ENCODE measurements around the gene ITGB7.
A peak's percentile ranks its signal among the peaks of the same experiment; 100 is the strongest.
"Not testable (repeated sequence)": the region's sequence is repeated elsewhere in the genome, so short reads cannot be mapped to it uniquely, and the experiment has no call there.

The ITGB7 gene

GRCh38 chr12:53195516-53196420 is 11.3 kb downstream of the ITGB7 start:
- no peak for DNase-seq

- DNase-seq: no peak
Measured at GRCh38 chr12:53194973-53195372, 12.1 kb downstream of the ITGB7 start.

GRCh38 chr12:53193985-53194716 is 12.9 kb downstream of the ITGB7 start:
- no peak for DNase-seq

GRCh38 chr12:53193040-53193439 is 14.0 kb downstream of the ITGB7 start:
- no peak for DNase-seq

- DNase-seq: no peak
Measured at GRCh38 chr12:53192531-53193021, 14.5 kb downstream of the ITGB7 start.

GRCh38 chr12:53191885-53192530 is 15.0 kb downstream of the ITGB7 start:
- no peak for DNase-seq

GRCh38 chr12:53191096-53191884 is 15.8 kb downstream of the ITGB7 start:
- no peak for DNase-seq

- no peak for DNase-seq
Measured at GRCh38 chr12:53190108-53190729, 16.8 kb downstream of the ITGB7 start.

GRCh38 chr12:53187145-53187899 is 19.7 kb downstream of the ITGB7 start:
- no peak for DNase-seq

GRCh38 chr12:53186745-53187144 is 20.3 kb downstream of the ITGB7 start:
- no peak for DNase-seq

GRCh38 chr12:53185582-53186153 is 21.4 kb downstream of the ITGB7 start:
- DNase-seq: no peak

- no peak for DNase-seq
Measured at GRCh38 chr12:53184828-53185227, 22.2 kb downstream of the ITGB7 start.

- DNase-seq: no peak
Measured at GRCh38 chr12:53182903-53183302, 24.1 kb downstream of the ITGB7 start.

GRCh38 chr12:53181935-53182334 is 25.1 kb downstream of the ITGB7 start:
- no peak for DNase-seq

GRCh38 chr12:53180931-53181645 is 26.0 kb downstream of the ITGB7 start:
- DNase-seq: peak; percentile 90

- DNase-seq: peak; percentile 98
Measured at GRCh38 chr12:53180220-53180930, 26.7 kb downstream of the ITGB7 start, which contains the start of the genes CSAD and ZNF740. CSAD (minus strand) TSS chr12:53180925; CDS start chr12:53173470, 7,455 bp downstream. ZNF740 (plus strand) TSS chr12:53180722; CDS start chr12:53181984, 1,262 bp downstream.

GRCh38 chr12:53179687-53180219 is 27.3 kb downstream of the ITGB7 start:
- no peak for DNase-seq

GRCh38 chr12:53178803-53179202 is 28.2 kb downstream of the ITGB7 start:
- not testable (repeated sequence) for DNase-seq

GRCh38 chr12:53177447-53177846 is 29.6 kb downstream of the ITGB7 start:
- not testable (repeated sequence) for DNase-seq

All from femur (tissue), 1 donor.